ENCODE measurements around the gene ZNF33B.
"Not testable (repeated sequence)": the region's sequence is repeated elsewhere in the genome, so short reads cannot be mapped to it uniquely, and the experiment has no call there.

Gene ZNF33B

DNA sequence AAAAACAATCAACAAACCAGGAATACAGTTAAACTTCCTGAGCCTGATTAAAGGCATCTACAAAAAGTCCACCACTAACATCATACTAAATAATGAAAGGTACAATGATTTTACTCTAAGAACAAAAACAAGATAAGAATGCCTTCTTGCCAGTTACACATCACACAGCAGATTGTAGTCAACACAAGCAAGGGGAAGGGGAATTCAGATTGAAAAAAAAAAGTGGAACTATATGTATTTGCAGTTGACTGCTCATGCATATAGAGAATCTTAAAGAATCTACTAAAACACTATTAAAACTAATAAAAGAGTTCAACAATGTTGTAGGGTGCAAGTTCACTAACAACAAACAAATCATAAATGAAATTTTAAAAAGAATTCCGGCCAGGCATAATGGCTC, 28.5 kb downstream of the ZNF33B start:
- no peak for DNase-seq

DNA sequence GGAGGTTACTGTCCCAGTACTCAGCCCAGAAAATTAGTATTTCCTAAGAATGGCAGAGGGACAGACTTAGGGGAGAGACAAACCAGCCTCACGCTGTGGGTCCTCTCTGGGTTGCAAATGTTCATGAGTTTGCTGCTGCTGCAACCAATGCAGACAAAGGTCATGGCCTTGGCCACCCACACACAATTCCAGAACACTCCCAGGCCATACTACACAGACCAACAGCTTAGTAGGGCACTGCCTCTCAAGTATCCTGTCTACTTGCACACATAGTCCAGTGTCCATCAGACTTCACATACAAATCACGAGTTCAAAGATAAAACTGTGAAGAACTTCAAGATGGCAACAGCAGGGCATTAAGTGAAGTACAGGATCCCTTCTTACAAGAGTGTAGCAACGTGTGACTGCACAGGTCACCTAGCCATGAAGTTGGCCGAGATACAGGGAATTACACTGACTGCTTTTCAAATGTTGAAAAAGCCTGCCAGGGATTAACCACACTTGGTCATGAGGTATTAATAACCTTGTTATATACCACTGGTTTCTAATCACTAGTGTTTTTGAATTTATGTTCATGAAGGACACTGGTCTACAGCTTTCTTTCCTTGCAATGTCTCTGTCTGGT, 40.0 kb downstream of the ZNF33B start:
- DNase-seq, result no peak

DNA sequence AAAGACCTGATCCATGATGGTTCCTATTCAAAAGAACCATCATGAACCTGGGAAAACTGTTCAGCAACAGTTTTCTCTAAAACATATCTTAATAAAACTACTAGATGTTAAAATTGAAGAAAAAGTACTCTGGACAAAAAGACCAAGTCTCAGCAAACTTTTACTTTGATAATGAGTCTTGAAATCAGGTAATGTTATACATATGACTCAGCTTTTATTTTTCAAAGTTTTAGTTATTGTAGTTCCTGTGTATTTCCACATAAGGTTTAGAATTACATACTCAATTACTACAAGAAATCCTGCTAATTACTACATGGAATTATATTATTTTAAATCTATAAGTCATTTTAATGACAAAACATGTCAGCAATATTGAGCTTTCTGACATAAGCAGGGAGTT, 42.2 kb downstream of the ZNF33B start:
- DNase-seq, result no peak

DNA sequence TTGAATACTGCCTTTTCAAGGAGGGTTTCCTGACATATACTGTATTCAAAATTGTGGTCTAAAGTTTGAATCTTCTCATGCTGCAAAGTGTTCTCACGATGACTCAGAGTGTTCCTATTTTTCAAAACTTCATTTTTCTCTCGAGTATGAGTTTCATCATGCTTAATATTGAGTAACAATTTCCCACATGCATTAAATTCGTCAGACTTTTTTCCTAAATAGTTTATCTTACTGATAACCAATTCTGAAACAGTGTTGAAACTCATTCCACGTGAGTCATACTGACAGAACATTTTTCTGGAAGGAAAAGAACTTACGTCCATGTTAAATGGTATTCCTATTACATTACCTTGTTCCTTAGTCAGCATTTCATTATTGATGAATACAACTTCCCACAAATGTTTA, 44.1 kb downstream of the ZNF33B start:
- DNase-seq, result no peak

DNA sequence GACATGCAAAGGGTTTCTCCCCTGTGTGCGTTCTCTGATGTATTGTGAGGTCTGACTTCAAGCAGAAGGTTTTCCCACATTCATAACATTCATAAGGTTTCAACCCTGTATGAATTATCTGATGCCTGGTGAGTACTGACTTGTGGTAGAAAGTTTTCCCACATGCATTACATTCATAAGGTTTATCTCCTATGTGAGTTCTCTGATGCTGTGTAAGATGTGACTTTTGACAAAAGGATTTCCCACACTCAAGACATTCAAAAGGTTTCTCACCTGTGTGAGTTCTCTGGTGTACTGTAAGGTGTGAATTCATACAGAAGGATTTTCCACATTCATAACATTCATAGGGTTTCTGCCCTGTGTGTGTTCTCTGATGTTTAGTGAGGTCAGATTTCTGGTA, 45.1 kb downstream of the ZNF33B start:
- DNase-seq, result no peak

DNA sequence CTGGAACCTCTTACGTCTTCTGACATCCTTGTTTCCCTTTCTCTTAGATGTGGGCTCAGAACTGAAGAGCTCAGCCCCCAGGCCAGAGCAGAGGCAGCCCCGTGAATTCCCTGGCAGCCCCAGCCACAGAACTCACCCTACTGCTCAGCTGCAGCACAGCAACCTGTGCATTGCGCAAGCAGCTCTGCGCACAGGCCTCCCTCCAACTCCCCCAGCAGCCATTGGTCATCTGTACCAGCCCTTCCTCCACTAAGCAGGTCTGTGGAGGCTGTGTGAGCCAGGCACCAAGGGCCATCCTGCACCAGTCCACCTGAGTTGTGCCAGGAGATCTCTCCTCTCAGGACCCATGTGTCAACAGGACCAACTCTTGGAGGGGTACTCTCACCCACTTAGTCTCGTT, 54.5 kb downstream of the ZNF33B start:
- DNase-seq, result no peak

DNA sequence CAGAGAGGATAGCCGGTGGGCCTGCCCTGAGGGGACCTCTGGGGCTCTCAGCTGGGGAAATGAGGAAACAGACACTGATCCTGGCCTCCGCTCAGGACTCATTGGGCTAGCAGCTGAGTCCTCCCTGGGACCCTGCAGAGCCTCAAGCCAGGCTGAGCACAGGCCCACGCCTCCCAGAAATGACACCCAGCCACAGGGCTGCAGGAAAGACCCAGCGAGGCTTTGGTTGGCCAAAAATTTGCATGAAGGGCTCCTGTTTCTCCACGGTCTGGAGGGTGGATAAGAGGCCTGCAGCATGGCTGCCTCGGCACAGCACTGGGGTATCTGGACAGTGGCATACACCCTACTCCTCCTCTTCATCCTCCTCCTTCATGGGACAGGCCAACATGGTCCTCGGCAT, 60.4 kb downstream of the ZNF33B start:
- DNase-seq, result no peak

DNA sequence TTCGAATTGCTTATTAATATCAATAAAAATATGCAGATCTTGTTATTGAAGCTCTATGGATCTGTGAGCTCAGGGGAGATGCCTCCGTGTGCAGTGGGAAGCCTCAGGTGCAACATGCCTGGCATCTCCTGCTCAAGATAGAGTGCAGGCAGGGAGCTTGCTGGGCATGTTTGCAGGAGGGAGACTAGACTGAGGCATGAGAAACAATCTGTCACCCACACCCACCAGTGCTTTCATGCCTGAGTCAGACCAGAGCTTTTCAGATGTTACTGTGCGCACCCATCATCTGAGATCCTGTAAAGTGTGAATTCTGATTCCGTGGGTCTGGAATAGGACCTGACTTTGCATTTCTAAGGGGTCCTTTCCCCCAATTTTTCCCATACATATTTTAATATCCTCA, 62.0 kb downstream of the ZNF33B start:
- no peak for DNase-seq

DNA sequence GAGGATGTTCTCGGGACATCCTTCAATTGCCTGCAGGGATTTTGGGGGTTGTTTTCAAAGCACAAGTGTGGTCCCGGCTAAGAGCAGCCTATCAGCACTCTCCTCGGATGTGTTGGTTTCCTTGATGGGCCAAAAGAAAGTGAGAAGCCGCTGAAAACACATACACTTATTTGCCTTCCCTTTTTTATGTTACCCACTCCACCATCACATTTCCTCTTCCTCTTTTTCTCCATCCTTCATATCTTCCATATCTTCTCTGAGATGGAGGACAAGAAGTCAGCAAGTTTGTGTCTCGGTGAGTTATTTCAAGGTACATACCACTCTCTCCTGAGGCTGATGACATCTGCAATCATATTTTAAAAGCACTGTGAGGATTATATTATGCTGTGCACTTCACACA, 64.0 kb downstream of the ZNF33B start:
- DNase-seq, result no peak

DNA sequence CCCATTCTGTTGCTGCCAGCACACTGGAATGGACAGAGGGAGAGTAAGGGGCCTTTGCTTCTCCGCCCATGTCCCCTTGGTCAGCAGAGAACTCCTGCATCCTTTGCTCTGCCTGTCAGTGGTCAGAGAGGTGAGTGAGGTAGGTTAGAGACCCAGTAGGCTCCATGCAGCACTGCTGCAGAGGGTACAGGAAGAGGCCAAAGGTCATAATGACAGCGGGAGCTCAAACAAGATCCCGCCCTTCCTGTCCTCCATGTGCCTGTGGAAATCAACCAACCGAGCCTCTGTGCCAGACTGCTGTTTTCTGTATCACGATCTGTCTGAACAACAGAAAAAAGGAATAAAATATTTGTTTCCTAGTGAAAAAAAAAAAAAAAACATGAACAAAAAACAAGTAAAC, 81.4 kb downstream of the ZNF33B start:
- no peak for DNase-seq

DNA sequence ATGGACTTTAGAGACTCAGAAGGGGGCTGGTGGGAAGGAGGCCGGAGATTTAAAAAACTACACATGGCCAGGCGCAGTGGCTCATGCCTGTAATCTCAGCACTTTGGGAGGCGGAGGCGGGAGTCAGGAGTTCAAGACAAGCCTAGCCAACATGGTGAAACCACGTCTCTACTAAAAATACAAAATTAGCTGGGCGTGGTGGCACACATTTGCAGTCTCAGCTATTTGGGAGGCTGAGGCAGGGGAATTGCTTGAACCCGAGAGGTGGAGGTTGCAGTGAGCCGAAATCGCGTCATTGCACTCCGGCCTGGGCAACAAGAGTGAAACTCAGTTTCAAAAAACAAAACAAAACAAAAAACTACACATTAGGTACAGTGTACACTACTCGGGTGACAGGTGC, 84.8 kb downstream of the ZNF33B start:
- DNase-seq, result not testable (repeated sequence)

DNA sequence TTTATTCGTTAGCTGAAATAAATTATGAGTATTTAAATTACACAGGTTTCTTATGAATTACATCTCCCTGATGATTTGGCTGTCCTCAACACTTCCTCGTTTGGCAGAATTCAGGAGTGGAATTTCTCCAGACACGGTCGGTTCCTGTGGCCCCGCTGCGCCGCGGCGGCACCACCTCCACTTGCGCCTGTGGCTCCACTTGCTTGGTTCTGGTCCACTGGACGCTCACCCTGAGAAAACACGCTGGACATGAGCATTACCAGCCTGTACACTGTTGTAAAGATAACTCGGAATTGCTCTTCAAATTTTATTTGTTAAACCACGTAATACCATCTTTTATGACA, 85.3 kb downstream of the ZNF33B start:
- DNase-seq, result no peak

DNA sequence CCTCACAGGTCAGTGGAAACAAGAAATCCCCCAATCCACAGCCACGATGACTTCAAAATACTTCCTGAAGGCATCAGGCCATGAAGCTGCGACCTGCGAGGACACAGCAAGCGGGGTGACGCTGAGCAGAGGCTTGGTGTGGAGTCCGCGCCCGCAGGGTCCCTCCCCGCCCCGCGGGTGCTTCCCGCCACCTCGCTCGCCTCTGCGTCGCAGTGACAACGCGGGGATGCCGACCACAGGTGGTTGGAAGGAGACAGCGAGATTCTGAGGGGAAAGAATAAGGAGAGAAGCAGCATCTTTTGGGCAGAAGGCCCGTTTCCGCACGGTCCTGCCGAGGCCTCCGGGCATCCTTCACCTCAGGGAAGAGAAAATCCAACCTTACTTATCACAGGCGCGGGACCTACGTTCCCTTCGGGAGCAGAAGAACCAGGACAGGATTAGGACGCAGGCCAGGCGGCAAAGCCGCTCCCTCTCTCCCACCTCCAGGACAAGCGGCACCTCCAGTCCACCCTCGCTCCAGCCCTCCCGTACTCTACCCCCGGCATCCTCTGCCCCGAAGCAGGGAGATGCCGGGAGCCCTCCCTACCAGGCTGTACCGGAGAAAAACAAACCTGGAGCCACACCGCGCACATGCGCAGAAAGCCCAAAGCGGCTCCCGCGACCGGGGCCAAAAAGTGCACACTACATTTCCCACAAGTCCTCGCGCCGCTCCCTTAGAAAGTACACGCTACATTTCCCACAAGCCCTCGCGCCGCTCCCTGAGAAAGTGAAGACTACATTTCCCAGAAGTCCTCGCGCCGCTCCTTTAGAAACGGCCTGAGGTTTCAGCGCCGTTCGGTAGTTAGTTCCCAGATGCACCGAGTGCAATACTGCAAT, 85.9 kb downstream of the ZNF33B start:
- DNase-seq, result peak; percentile 97

DNA sequence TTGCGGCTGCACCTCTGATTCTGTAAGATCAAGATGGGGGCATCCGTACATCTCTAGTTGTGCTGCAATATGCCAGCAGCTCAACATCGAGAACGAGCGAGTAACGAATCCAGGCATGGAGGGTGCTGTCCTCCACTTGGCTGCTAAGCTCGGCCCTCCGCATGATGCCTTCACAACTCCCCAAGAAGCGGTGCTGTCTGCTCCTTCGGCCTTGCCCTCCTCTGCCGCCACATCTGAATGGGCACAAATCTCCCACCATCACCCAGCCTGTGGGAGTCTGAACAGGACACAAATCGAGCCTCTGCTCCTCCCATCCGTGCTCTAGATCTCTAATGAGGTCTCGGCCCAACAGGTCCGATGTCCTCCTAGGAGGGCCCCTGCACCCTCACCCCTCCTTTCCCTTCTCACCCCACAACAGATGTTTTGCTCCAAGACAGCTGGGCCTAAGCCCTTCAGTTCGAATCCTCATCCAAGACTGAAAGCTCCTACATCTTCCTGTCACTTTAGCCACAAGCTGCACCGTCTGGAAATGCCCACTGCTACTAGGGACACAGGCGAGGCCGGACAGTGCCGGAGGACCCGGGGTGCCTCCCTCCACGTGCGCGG, 86.7 kb downstream of the ZNF33B start:
- DNase-seq, result no peak

DNA sequence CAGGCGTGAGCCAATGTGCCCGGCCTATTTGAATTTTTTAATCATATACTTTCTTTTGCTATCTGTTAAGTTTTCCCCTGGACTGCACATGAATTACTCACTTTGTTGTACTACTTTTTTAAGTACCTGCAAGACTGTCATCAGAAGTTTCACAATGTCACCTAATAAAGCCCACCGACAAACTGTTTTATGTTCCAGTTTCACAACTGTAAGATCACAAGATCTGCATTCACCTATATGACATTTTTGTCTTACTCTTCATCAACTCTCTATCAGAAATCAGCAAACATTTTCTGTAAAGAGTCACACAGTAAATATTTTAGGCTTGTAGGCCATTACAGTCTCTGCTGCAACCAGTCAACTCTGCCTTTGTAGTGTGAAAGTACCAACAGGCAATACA, 88.5 kb downstream of the ZNF33B start:
- no peak for DNase-seq

DNA sequence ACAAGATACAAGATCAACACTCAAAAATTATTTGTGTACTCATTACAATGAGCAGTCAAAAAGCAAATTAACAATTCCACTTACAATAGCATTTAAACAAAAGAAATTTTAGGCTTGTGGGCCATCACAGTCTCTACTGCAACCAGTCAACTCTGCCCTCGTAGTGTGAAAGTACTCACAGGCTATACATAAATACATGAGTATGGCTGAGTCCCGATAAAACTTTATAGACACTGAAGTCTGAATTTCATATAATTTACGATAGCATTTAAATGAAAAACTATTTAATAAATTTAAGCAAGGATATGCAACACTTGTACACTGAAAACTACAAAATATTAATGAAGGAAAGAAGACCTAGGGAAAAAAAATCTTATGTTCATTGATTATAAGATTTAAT, 90.1 kb downstream of the ZNF33B start:
- no peak for DNase-seq

DNA sequence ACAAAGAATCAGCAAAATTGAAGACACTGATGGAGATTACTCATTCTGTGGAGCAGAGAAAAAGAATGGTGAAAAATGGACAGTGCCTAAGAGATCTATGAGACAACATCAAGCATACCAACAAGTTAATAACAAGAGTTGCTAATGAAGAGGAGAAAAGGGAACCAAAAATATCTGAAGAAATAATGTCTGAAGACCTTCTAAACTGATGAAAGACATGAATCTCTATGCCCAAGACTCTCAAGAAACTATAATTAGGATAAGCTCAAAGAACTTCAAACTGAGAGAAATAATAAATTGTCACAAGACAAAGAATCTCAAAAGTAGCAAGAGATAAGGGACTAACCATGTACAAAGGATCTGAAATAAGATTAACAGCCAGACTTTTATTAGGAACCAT, 93.4 kb downstream of the ZNF33B start:
- no peak for DNase-seq

DNA sequence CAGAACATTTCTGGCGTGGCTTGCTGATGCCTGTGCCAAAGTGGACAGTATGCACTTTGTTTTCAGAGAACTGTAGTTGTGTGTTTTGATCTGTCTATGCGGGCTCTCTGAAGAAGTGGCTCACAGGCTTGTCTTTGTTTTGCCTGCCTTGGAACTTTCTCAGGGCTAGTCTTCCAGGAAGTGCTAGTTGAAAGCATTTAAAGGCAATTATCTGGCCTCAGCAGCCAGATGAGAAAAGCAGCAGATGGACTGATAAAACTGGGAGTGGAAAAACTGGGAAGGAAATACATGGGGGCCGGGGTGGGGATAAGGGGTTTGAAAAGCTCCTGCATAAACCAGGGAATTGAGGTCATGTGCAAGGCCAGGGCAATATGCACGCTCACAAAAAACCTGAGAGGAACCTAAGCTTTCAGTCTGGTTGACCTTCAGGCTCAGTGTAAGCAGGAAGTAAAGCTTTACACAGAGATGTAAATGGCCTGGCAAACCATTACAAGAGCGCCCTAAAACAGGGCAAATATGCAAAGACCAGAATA, 94.5 kb downstream of the ZNF33B start:
- no peak for DNase-seq
